Measurements from ENCODE around the gene VRK1. TPM values are rescaled to one million over a fixed set of nuclear protein-coding genes. Genes with fewer than 3 reads are reported as not detected.

VRK1 gene
- total RNA-seq, 1 donor from 2014 or later: 20.0 TPM

GRCh38 chr14:96752594-96752993, 44.6 kb upstream of the VRK1 start:
- Mint-ChIP-seq H3K36me3 (no peaks in the 10 kb centered on the region), H3K27ac (no peak overlapping the region), H3K9me3 (no peaks in the 10 kb centered on the region), H3K4me1 (no peaks in the 10 kb centered on the region), H3K4me3 (no peak overlapping the region), H3K27me3 (ENCODE audit: low read depth) (peaks cover 19% of the 10 kb centered on the region)
- TF ChIP-seq CTCF (IDR thresholded peaks at IDR 0.05; ENCODE audit: unreplicated experiment): no peak
- DNase-seq (ENCODE audit: low spot score in 2 of 2, unreplicated experiment in 2 of 2): no peak

GRCh38 chr14:96754162-96754844, 42.9 kb upstream of the VRK1 start:
- Mint-ChIP-seq H3K4me3 (no peak overlapping the region), H3K36me3 (no peaks in the 10 kb centered on the region), H3K9me3 (no peaks in the 10 kb centered on the region), H3K27ac (no peak overlapping the region), H3K27me3 (ENCODE audit: low read depth) (peaks cover 22% of the 10 kb centered on the region), H3K4me1 (no peaks in the 10 kb centered on the region)
- TF ChIP-seq CTCF (IDR thresholded peaks at IDR 0.05; ENCODE audit: unreplicated experiment): no peak
- no peak for DNase-seq (ENCODE audit: low spot score in 2 of 2, unreplicated experiment in 2 of 2)

DNA sequence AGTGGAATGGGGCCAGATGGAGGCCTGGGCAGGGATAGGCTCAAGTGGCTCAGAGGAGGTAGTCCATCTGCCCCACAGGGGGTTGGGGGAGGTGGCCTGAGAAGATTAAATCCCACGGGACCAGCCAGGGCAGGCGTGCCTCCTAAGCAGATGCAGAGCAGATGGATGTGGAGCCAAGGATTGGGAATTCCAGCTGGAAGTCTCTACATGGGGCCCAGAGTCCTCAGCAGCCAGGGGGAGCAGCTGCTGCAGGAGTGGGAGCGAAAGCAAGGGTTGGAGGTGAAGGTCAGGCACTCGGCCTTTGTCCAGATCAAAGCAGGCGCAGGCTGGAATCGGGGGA, 42.4 kb upstream of the VRK1 start:
- H3K27ac Mint-ChIP-seq: no peak overlapping the region
- no peaks in the 10 kb centered on the region for H3K9me3 Mint-ChIP-seq
- no peaks in the 10 kb centered on the region for H3K4me1 Mint-ChIP-seq
- TF ChIP-seq CTCF (IDR thresholded peaks at IDR 0.05; ENCODE audit: unreplicated experiment): no peak
- no peaks in the 10 kb centered on the region for H3K36me3 Mint-ChIP-seq
- no peak overlapping the region for H3K4me3 Mint-ChIP-seq
- peak in 1 of 2 experiments; percentile 24 for DNase-seq (ENCODE audit: low spot score in 2 of 2, unreplicated experiment in 2 of 2)
- H3K27me3 Mint-ChIP-seq (ENCODE audit: low read depth): peaks cover 22% of the 10 kb centered on the region

- TF ChIP-seq CTCF (IDR thresholded peaks at IDR 0.05; ENCODE audit: unreplicated experiment): no peak
- H3K27ac Mint-ChIP-seq: no peak overlapping the region
- H3K9me3 Mint-ChIP-seq: no peaks in the 10 kb centered on the region
- no peak overlapping the region for H3K4me3 Mint-ChIP-seq
- no peaks in the 10 kb centered on the region for H3K36me3 Mint-ChIP-seq
- peaks cover 33% of the 10 kb centered on the region for H3K27me3 Mint-ChIP-seq (ENCODE audit: low read depth)
- no peak for DNase-seq (ENCODE audit: low spot score in 2 of 2, unreplicated experiment in 2 of 2)
- H3K4me1 Mint-ChIP-seq: no peaks in the 10 kb centered on the region
These were observed 40.4 kb upstream of the VRK1 start for GRCh38 chr14:96756745-96757144.

DNA sequence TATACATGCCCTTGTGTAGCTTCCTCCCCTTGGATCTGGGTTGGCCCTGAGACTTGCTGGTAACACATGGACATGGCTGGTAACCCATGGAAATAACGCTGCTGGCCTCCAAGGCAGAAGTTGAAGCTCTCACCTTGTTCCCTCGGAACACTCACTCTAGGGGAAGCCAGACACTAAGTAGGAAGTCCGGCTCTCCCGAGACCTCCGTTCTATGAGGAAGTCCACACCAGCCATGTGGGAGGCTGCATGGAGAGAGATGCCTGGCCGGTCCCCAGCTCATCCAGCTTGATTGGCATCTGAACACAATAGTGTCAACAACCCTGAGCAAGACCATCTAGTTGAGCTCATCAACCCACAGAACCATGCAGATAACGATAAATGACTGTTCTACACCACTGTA, 39.7 kb upstream of the VRK1 start:
- Mint-ChIP-seq H3K4me1 (peaks cover 2% of the 10 kb centered on the region), H3K36me3 (no peaks in the 10 kb centered on the region), H3K27me3 (ENCODE audit: low read depth) (peaks cover 33% of the 10 kb centered on the region), H3K9me3 (no peaks in the 10 kb centered on the region), H3K4me3 (no peak overlapping the region), H3K27ac (no peak overlapping the region)
- no peak for TF ChIP-seq CTCF (IDR thresholded peaks at IDR 0.05; ENCODE audit: unreplicated experiment)
- no peak for DNase-seq (ENCODE audit: low spot score in 2 of 2, unreplicated experiment in 2 of 2)

- Mint-ChIP-seq H3K27ac (no peak overlapping the region), H3K4me3 (no peak overlapping the region), H3K36me3 (no peaks in the 10 kb centered on the region), H3K27me3 (ENCODE audit: low read depth) (peaks cover 52% of the 10 kb centered on the region), H3K4me1 (peaks cover 2% of the 10 kb centered on the region), H3K9me3 (no peaks in the 10 kb centered on the region)
- no peak for DNase-seq (ENCODE audit: low spot score in 2 of 2, unreplicated experiment in 2 of 2)
- TF ChIP-seq CTCF (IDR thresholded peaks at IDR 0.05; ENCODE audit: unreplicated experiment): no peak
These were observed 36.1 kb upstream of the VRK1 start for GRCh38 chr14:96761066-96761465.
